ENCODE data around the gene ZYG11A.
A peak's percentile ranks its signal among the peaks of the same experiment; 100 is the strongest.

ZYG11A gene

DNA sequence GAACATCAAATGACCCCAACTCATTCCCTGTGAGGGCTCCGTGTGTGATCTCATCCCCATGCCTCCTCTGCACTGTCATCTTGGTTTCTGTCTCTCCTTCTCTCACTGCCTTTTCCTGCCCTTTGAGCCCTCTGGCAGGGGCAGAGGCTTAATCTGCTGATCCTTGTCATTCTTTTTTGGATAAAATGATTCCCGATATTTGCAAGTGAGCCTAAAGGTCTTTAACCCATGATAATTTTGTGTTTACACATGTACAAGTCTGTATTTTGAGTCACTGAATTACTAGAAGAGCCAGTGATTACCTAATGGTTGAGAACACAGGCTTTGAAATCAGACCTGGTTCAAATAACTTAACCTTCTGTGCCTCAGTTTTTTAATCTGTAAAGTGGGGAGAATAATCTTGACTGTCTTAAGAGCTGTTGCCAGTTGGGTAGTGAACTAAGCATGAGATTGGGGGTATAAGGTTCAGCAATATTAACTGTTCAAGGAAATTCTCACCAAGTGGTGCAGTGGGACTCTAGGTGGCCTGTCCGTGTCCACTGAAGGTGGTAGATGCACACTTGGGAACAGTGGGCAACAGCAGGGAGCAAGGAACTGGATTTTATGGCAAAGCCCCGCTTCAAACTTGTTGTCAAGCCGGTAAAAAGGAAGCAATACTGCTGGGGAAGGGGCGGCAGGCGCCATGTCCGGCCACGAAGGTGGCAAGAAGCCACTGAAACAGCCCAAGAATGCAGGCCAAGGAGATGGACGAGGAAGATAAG, 77.3 kb downstream of the ZYG11A start:
- H3K27ac ChIP-seq = no peak overlapping the region
- H3K9ac ChIP-seq = no peak overlapping the region
- TF ChIP-seq Cebpa-rat (IDR thresholded peaks at IDR 0.05) = no peak
- no peak overlapping the region for H3K4me3 ChIP-seq
- peaks cover 0 to 15% (median 11%) of the 10 kb centered on the region in 11 experiments; a peak in 11 of 22 replicates for H3K9me3 ChIP-seq (replicated peaks in 1 of 11)
- H3K4me1 ChIP-seq = peaks cover 0 to 31% (median 15%) of the 10 kb centered on the region in 10 experiments; a peak in 18 of 20 replicates
- no peak overlapping the region for H3K4me2 ChIP-seq
- no peaks in the 10 kb centered on the region for H3K36me3 ChIP-seq
- no peaks in the 10 kb centered on the region for H4K20me1 ChIP-seq
- H3K27me3 ChIP-seq = peaks cover 8 to 25% (median 16%) of the 10 kb centered on the region in 11 experiments; a peak in 21 of 22 replicates

- H3K27me3 ChIP-seq = peaks cover 8 to 29% (median 19%) of the 10 kb centered on the region in 11 experiments; a peak in 21 of 22 replicates
Measured at GRCh38 chr1:52920791-52921291, 78.3 kb downstream of the ZYG11A start.

DNA sequence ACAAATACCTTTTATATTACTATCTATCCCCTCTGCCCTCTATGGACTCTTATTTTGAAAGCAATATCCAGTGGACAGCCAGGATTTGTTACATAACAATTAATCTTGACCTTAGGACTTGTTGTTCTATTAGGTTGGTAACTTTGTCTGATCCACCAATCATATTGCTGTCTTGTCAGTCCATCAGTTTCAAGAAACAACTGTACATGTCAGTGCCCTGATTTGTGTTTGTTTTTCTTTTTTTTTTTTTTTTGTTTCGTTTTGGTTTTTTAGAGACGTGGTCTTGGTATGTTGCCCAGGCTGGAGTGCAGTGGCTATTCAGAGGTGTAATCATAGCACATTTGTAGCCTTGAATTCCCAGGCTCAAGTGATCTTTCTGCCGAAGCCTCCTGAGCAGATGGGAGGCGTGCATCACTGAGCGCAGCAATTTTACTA, 83.0 kb downstream of the ZYG11A start:
- Histone ChIP-seq H3K27me3 (peaks cover 22 to 62% (median 50%) of the 10 kb centered on the region in 11 experiments), H3K9ac (no peak overlapping the region), H3K9me3 (replicated peaks in 1 of 11) (peaks cover 0 to 15% (median 10%) of the 10 kb centered on the region in 11 experiments; a peak in 11 of 22 replicates), H3K27ac (no peak overlapping the region), H3K36me3 (no peaks in the 10 kb centered on the region; a peak in 1 of 22 replicates), H3K4me3 (no peak overlapping the region), H3K4me2 (no peak overlapping the region), H3K4me1 (peaks cover 4 to 17% (median 14%) of the 10 kb centered on the region in 10 experiments; a peak in 13 of 20 replicates), H4K20me1 (no peaks in the 10 kb centered on the region)
- no peak for TF ChIP-seq Cebpa-rat (IDR thresholded peaks at IDR 0.05)

More at GRCh38 chr1:52920791-52921291, 78.3 kb downstream of the ZYG11A start:
- peaks cover 0 to 22% (median 12%) of the 10 kb centered on the region in 10 experiments; a peak in 18 of 20 replicates for H3K4me1 ChIP-seq
- no peak for TF ChIP-seq Cebpa-rat (IDR thresholded peaks at IDR 0.05)
- no peak overlapping the region for H3K27ac ChIP-seq
- H3K4me3 ChIP-seq = peak overlapping the region; percentile 45 to 65 (median 50); a peak in 17 of 20 replicates
- no peaks in the 10 kb centered on the region for H4K20me1 ChIP-seq
- H3K9ac ChIP-seq = peak overlapping the region in 4 of 11 experiments; percentile 43 to 66 (median 60); a peak in 2 of 22 replicates
- no peaks in the 10 kb centered on the region for H3K36me3 ChIP-seq
- H3K9me3 ChIP-seq (replicated peaks in 1 of 11) = peaks cover 0 to 15% (median 11%) of the 10 kb centered on the region in 11 experiments; a peak in 11 of 22 replicates
- H3K4me2 ChIP-seq = peak overlapping the region; percentile 35 to 60 (median 48); a peak in 21 of 22 replicates

- peaks cover 0 to 3% (median 0%) of the 10 kb centered on the region in 11 experiments; a peak in 3 of 22 replicates for H3K9me3 ChIP-seq (replicated peaks in 1 of 11)
- peak overlapping the region; percentile 84 to 98 (median 96) for H3K4me2 ChIP-seq
- no peaks in the 10 kb centered on the region for H4K20me1 ChIP-seq
- H3K36me3 ChIP-seq = no peaks in the 10 kb centered on the region; a peak in 1 of 22 replicates
- TF ChIP-seq Cebpa-rat (IDR thresholded peaks at IDR 0.05) = no peak
- peaks cover 4 to 17% (median 14%) of the 10 kb centered on the region in 10 experiments; a peak in 13 of 20 replicates for H3K4me1 ChIP-seq
- H3K27ac ChIP-seq = no peak overlapping the region
- peak overlapping the region in 10 of 11 experiments; percentile 59 to 87 (median 82); a peak in 10 of 22 replicates for H3K9ac ChIP-seq
- H3K27me3 ChIP-seq = peaks cover 13 to 50% (median 39%) of the 10 kb centered on the region in 11 experiments
- peak overlapping the region; percentile 60 to 82 (median 70) for H3K4me3 ChIP-seq
Measured at GRCh38 chr1:52926864-52927211, 84.3 kb downstream of the ZYG11A start.

DNA sequence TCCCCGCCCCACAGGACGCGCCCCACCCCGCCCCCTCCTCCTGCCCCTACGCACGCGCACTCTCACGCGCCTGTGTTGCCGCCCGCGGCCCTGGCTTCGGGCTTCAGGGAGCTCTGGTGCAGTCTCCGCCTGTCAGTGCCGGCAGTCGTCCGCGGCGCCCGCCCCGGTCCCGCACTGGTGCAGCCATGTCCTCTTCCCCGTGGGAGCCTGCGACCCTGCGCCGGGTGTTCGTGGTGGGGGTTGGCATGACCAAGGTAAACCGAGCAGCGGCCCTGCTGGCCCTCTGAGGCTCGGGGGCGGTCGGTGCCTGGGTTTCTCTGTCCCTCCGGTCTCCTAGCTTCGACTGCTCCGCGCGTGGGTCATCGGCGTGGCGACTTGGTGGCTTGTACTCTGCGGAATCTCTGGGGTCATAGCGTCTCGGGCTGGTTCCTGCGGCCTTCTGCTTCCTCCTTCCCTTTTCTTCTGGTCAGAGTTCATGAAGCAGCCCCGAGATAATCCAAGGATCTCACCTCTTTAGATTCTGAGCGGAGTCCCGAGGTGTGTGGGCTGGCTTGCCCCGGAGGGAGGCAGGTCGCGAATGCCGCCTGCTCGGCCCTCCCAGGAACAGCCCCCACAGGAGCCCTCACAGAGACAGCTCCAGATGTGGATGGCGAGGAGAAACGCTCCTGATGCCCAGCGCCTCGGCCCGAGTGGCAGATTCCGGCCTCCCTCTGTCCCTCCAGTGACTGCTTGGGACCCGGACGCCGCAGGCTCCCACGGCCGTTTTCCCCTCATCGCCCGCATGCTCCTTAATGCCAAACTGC, 84.9 kb downstream of the ZYG11A start, which contains the start of gene SCP2:
SCP2 (plus strand) TSS at position 65 of the 803 bp plus-strand sequence; CDS start at position 186, 121 bp downstream.
- no peaks in the 10 kb centered on the region for H3K9me3 ChIP-seq (replicated peaks in 1 of 11)
- TF ChIP-seq Cebpa-rat (IDR thresholded peaks at IDR 0.05) = no peak
- H3K9ac ChIP-seq = peak within 1 kb of the TSS; percentile 72 to 87 (median 81)
- peaks cover 4 to 17% (median 14%) of the 10 kb centered on the region in 10 experiments; a peak in 13 of 20 replicates for H3K4me1 ChIP-seq
- H3K4me3 ChIP-seq = peak within 1 kb of the TSS; percentile 60 to 82 (median 70)
- H3K27me3 ChIP-seq = peaks cover 12 to 44% (median 34%) of the 10 kb centered on the region in 11 experiments
- no peaks in the 10 kb centered on the region for H4K20me1 ChIP-seq
- peak within 1 kb of the TSS; percentile 84 to 98 (median 96) for H3K4me2 ChIP-seq
- H3K27ac ChIP-seq = peak within 1 kb of the TSS; percentile 37 to 82 (median 71); a peak in 21 of 22 replicates
- H3K36me3 ChIP-seq = no peaks in the 10 kb centered on the region; a peak in 1 of 22 replicates

DNA sequence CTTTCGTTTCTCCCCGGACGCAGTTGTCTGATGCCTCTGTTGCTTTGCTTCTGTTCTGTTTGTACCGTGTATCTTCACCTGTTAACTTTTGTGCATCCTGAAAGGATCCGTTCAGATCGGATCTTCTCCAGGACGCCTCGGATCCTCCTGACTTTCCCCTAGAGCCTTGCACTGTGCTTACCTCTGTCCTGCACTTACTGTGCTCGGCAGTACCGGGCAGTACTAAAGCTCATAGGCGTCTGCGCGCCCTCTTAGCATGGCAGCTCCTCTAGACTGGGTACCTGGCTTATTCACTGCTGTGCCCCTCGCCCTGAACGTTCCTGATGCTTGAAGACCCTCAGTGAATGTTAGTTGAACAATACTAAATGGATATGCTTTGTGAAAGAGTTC, 85.5 kb downstream of the ZYG11A start:
- Histone ChIP-seq H3K36me3 (no peaks in the 10 kb centered on the region; a peak in 1 of 22 replicates), H3K9ac (peak overlapping the region; percentile 72 to 87 (median 81); a peak in 21 of 22 replicates), H3K4me1 (peaks cover 4 to 17% (median 14%) of the 10 kb centered on the region in 10 experiments; a peak in 13 of 20 replicates), H3K4me2 (peak overlapping the region; percentile 84 to 98 (median 96)), H3K4me3 (peak overlapping the region; percentile 60 to 82 (median 70)), H3K27ac (peak overlapping the region in 5 of 11 experiments; percentile 61 to 82 (median 80); a peak in 4 of 22 replicates), H3K27me3 (peaks cover 12 to 43% (median 34%) of the 10 kb centered on the region in 11 experiments), H4K20me1 (no peaks in the 10 kb centered on the region), H3K9me3 (replicated peaks in 1 of 11) (no peaks in the 10 kb centered on the region)
- no peak for TF ChIP-seq Cebpa-rat (IDR thresholded peaks at IDR 0.05)

GRCh38 chr1:52929019-52929418, 86.5 kb downstream of the ZYG11A start:
- Histone ChIP-seq H3K27ac (no peak overlapping the region), H4K20me1 (no peaks in the 10 kb centered on the region), H3K4me1 (peaks cover 4 to 17% (median 14%) of the 10 kb centered on the region in 10 experiments; a peak in 13 of 20 replicates), H3K27me3 (peaks cover 12 to 43% (median 34%) of the 10 kb centered on the region in 11 experiments), H3K9me3 (replicated peaks in 1 of 11) (no peaks in the 10 kb centered on the region), H3K4me3 (no peak overlapping the region), H3K4me2 (peak overlapping the region in 2 of 11 experiments; percentile 85 to 93; a peak in 2 of 22 replicates), H3K36me3 (no peaks in the 10 kb centered on the region; a peak in 1 of 22 replicates), H3K9ac (no peak overlapping the region)
- TF ChIP-seq Cebpa-rat (IDR thresholded peaks at IDR 0.05) = no peak

GRCh38 chr1:52937433-52938182, 95.0 kb downstream of the ZYG11A start:
- no peaks in the 10 kb centered on the region for H3K4me1 ChIP-seq
- TF ChIP-seq Cebpa-rat (IDR thresholded peaks at IDR 0.05) = no peak
- no peaks in the 10 kb centered on the region for H3K9me3 ChIP-seq (replicated peaks in 1 of 11)
- H3K9ac ChIP-seq = no peak overlapping the region
- H3K36me3 ChIP-seq = peaks cover 0 to 9% (median 0%) of the 10 kb centered on the region in 11 experiments; a peak in 2 of 22 replicates
- no peak overlapping the region for H3K27ac ChIP-seq
- H3K4me3 ChIP-seq = no peak overlapping the region
- no peaks in the 10 kb centered on the region for H4K20me1 ChIP-seq
- no peaks in the 10 kb centered on the region for H3K27me3 ChIP-seq
- H3K4me2 ChIP-seq = no peak overlapping the region
